ENCODE results near the gene IFT52.

The IFT52 gene

DNA sequence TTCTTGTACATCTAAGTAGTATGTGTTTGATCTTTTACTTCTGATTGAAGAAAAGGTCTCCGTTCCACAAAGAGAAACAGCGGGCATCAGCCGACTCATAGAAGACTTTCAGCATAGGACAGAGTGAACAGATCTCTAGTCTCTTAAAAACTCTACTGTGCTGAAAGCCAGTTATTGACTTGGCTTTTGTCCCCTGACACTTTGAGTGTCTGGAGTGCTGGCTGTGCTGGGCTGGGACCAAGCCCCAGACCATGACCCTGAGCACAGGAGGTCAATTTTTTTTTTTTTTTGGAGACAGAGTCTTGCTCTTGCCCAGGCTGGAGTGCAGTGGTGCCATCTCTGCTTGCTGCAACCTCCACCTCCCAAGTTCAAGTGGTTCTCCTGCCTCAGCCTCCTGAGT is 104.0 kb downstream of the IFT52 start:
- DNase-seq = no peak

DNA sequence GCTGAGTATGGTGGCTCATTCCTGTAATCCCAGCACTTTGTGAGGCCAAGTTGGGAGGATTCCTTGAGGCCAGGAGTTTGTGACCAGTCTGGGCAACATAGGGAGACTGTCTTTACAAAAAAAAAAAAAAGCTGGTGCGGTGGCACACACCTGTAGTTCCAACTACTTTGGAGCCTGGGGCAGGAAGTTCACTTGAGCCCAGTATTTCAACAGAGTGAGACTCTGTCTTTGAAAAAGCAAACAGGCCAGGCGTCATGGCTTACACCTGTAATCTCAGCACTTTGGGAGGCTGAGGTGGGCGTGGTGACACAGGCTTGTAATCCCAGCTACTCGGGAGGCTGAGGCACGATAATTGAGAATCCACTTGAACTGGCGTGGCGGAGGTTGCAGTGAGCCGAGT is 104.8 kb downstream of the IFT52 start:
- no peak for DNase-seq

Data from T1000 (cell line).